ENCODE data around the gene CD22.

DNA sequence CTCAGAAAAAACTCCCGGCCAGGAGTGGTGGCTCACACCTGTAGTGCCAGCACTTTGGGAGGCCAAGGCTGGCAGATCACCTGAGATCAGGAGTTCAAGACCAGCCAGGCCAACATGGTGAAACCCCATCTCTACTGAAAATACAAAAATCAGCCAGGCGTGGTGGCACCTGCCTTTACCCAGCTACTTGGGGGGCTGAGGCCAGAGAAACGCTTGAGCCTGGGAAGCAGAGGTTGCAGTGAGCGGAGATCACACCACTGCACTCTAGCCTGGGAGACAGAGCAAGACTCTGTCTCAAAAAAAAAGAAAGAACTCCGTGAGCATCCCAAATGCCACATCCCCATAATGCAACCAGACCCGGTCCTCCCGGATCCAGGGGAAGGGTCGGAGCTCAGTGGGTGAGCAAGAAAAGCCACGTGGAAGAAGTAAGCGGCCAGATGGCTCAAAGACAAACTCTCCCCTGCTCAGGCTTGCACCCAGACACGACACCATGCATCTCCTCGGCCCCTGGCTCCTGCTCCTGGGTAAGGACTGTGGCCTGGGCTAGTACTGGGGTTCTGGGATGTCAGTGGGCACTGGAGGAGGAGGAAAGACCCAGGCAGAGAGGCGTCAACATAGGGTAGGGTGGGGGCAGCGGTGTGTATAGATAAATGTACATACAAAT lies 2.7 kb downstream of the CD22 start:
- TF ChIP-seq POLR2AphosphoS5 (IDR thresholded peaks at IDR 0.05; ENCODE audit: borderline replicate concordance, low read depth, low read length), result no peak
- TF ChIP-seq EZH2 (IDR thresholded peaks at IDR 0.05), result no peak
- TF ChIP-seq FOXP2 (optimal IDR thresholded peaks at IDR 0.05; ENCODE audit: control extremely low read depth, extremely low read length, insufficient read depth), result no peak

Measured in SK-N-MC (cell line).